SH-SY5Y (cell line): ENCODE results near the gene MRPL28.

ENCODE experiments used
- GATA2 ChIP-seq: IDR thresholded peaks from 2 replicates; pipeline ENCODE4 v1.6.1; 2011; ENCODE audit warnings: mild to moderate bottlenecking, low read depth, low read length
- GATA3 ChIP-seq: IDR thresholded peaks from 2 replicates; pipeline ENCODE4 v1.6.1; 2011; ENCODE audit warnings: low read depth, mild to moderate bottlenecking, low read length, moderate library complexity

DNA sequence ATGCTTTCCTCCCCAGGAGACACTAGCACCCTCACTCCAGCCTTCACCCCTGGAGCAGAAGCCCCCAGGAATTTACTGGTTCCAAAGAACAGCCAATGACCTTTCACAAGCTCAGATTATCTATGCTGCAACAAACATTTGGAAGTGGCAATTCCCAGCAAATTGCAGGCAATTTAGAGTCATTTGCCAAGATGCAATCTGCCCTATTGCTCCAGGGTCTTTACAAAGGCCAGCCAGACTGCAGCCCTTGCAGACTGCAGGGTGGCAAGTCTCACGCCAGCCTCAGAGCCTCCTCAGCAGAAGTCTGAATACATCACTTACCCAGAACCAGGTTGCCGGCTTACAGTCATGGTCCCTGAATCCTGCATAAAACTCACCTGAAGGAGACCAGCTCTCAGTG is 39.6 kb downstream of the MRPL28 start:
- TF ChIP-seq GATA3 (no peak; the same call in 1 of the 2 replicates), GATA2 (peak; percentile 91)
